NB4 (cell line): ENCODE results near the gene INSR.
"Not testable (repeated sequence)": the region's sequence is repeated elsewhere in the genome, so short reads cannot be mapped to it uniquely, and the experiment has no call there.

Experiments used
- DNase-seq: peaks from one replicate; pipeline ENCODE4 v3.0.0; 2010; ENCODE audit warnings: low read depth
- H3K4me3 ChIP-seq: one replicate; pipeline ENCODE4 v1.5.1; 2011; ENCODE audit warnings: mild to moderate bottlenecking, low read depth, low read length, moderate library complexity
- MYC ChIP-seq: IDR thresholded peaks from 2 replicates; pipeline ENCODE4 v1.6.1; 2011; ENCODE audit warnings: low read depth, low read length
- POLR2A ChIP-seq: IDR thresholded peaks from 2 replicates; pipeline ENCODE4 v1.6.1; 2011; ENCODE audit warnings: mild to moderate bottlenecking; ENCODE audit not compliant: insufficient read length; ENCODE audit errors: extremely low read depth
- TF ChIP-seq, protein P1 (sequence below): IDR thresholded peaks from one replicate; pipeline ENCODE4 v1.5.1; 2012; ENCODE audit warnings: low read depth, low read length
- TF ChIP-seq, protein P2 (sequence below): IDR thresholded peaks from 2 replicates; pipeline ENCODE4 v1.6.1; 2011; ENCODE audit warnings: low read depth, low read length

Gene INSR

DNA sequence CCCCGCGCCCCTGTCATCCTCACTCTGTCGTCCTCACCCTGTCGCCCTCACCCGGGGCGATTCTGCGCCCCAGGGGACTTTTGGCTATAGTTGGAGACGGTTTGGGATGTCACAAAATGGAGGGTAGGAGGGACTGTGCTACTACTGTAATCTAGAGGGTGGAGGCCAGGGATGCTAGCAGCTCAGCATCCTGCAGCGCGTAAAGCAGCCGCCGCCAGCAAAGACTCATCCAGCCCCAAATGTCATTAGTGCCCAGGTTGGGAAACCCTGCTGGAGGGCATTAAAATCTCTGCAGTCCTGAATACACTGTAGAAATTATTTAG, 224.3 kb downstream of the INSR start:
- H3K4me3 ChIP-seq: peak overlapping the region; percentile 89
- no peak for DNase-seq
- TF ChIP-seq, protein P1, sequence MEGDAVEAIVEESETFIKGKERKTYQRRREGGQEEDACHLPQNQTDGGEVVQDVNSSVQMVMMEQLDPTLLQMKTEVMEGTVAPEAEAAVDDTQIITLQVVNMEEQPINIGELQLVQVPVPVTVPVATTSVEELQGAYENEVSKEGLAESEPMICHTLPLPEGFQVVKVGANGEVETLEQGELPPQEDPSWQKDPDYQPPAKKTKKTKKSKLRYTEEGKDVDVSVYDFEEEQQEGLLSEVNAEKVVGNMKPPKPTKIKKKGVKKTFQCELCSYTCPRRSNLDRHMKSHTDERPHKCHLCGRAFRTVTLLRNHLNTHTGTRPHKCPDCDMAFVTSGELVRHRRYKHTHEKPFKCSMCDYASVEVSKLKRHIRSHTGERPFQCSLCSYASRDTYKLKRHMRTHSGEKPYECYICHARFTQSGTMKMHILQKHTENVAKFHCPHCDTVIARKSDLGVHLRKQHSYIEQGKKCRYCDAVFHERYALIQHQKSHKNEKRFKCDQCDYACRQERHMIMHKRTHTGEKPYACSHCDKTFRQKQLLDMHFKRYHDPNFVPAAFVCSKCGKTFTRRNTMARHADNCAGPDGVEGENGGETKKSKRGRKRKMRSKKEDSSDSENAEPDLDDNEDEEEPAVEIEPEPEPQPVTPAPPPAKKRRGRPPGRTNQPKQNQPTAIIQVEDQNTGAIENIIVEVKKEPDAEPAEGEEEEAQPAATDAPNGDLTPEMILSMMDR: no peak
- TF ChIP-seq MYC (no peak), POLR2A (no peak)
- TF ChIP-seq, protein P2, sequence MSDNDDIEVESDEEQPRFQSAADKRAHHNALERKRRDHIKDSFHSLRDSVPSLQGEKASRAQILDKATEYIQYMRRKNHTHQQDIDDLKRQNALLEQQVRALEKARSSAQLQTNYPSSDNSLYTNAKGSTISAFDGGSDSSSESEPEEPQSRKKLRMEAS: no peak

DNA sequence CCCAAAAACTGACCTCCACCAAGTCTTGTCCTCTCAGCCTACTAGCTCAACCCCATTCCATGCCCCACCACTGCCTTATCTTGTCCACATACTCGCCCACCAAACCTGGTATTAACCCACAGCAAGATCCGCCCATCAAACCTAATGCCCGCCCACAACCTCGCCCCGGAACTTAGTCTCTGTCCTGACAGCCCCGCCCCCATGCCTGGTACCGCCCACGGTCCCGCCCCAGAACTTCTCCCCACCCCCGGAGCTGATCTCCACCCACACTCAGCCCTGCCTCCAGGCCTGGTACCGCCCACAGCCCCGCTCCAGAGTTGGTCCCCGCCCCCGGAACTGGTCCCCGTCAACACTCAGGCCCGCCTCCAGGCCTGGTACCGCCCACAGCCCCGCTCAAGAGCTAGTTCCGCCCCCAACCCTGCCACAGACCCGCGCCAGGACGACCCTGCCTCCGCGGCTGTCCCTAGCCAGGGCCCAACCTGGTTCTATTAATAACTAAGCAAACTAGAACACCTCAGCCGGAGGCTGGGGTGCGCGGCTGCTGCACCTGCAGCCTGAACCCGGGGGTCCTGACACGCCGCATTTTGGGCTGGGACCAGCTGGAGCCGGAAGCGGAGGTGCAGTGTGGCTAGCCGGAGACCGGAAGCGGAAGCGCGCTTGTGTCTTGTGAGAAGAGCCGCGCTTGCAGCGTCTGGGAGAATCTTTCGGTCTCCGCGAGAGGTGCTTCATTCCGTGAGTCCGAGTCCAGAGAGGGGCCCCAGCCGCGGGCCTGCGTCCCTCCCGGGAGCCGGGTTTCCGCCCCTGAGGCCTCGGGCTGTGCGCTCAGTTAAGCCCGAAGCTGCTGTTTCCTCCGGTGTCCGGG, 224.9 kb downstream of the INSR start, which contains the start of gene ZNF557:
Gene ZNF557 (plus strand): TSS at position 662 of the 862 bp plus-strand sequence. CDS start 5,372 bp downstream, outside the sequence.
- peak; percentile 95 for DNase-seq
- peak within 1 kb of the TSS; percentile 89 for H3K4me3 ChIP-seq
- TF ChIP-seq, protein P2: peak; percentile 16; the same call in 1 of the 2 replicates
- TF ChIP-seq MYC (peak; percentile 66; the same call in 1 of the 2 replicates), POLR2A (peak; percentile 55)
- TF ChIP-seq, protein P1: no peak

DNA sequence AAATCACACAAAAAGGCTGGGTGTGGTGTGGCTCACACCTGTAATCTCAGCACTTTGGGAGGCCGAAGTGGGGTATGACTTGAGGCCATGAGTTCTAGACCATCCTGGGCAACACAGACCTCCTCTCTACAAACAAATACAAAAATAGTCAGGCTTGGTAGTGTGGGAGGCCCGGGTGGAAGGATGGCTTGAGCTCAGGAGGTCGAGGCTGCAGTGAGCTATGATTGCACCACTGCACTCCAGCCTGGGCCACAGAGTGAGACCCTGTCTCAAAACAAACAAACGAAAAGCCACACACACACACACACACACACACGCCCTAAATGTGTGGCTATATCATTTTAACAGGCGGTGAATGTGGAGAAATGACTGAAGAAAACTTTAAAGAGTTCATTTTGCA, 225.6 kb downstream of the INSR start:
- peak overlapping the region; percentile 13 for H3K4me3 ChIP-seq
- TF ChIP-seq, protein P1: no peak
- TF ChIP-seq, protein P2: no peak
- TF ChIP-seq POLR2A (no peak), MYC (no peak)

DNA sequence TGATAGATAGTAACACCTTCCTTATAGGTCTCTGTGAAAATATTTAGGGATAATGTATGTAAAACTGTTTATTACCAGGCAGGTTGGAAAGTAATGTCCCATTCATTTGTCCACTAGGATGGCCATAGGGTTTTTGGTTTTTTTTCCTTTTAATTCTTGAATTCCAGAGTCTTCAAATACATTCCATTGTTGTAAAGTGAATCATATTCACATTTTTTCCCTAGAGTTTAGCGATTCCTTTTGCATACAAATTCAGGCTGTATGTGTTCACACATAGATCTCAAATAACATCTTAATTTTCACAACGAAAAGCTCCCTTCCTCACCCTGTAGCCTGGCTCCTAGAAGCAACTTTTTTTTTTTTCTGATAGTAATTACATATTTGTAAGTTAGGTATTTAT, 226.5 kb downstream of the INSR start:
- no peak for DNase-seq
- TF ChIP-seq MYC (no peak), POLR2A (no peak)
- TF ChIP-seq, protein P2: no peak
- TF ChIP-seq, protein P1: no peak
- no peak overlapping the region for H3K4me3 ChIP-seq

More for the DNA sequence above, 225.6 kb downstream of the INSR start:
- no peak for DNase-seq

DNA sequence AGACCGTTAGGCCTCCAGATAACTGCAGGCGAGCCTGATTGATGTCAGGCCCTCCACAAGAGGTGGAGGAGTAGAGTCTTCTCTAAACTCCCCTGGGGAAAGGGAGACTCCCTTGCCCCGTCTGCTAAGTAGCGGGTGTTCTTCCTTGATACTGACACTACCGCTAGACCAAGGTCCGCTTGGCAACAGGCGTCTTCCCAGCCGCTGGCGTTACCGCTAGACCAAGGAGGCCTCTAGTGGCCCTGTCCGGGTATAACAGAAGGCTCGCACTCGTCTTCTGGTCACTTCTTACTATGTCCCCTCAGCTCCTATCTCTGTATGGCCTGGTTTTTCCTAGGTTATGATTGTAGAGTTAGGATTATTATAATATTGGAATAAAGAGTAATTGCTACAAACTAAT, 227.1 kb downstream of the INSR start:
- DNase-seq: peak; percentile 14

DNA sequence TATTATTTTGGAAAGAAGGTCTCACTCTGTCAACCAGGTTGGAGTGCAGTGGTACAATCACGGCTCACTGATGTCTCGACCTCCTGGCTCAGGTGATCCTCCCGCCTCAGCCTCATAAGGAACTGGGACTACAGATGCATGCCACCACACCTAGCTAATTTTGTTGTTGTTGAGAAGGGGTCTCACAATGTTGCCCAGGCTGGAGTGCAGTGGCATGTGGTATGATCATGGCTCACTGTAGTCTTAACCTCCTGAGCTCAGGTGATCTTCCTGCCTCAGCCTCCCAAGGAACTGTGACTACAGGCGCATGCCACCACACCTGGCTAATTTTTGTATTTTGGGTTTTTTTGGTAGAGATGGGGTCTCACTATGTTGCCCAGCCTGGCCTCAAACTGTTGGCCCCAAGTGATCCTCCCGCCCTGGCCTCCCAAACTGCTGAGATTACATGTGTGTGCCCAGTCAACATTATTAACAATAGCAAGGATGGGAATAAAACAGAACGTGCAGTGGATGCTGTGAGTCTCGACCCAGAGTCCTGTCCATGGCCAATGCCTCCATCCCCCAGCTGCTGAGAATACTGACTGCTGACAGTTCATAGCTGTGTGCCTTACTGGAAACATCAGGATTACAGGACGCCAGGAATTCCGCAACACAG, 230.3 kb downstream of the INSR start:
- DNase-seq: no peak
- H3K4me3 ChIP-seq: no peak overlapping the region
- TF ChIP-seq, protein P1: no peak
- TF ChIP-seq POLR2A (no peak), MYC (no peak)
- TF ChIP-seq, protein P2: no peak

More for the DNA sequence above, 227.1 kb downstream of the INSR start:
- not testable (repeated sequence) for H3K4me3 ChIP-seq
